Upper lobe of left lung (tissue), 4 donors: ENCODE measurements around the gene GOSR2.

ENCODE experiments used
- POLR2A ChIP-seq, 4 donors: fragments of 450-650 bp; IDR thresholded peaks; one replicate each; pipeline ENCODE4 v1.5.1; 2016 to 2017; ENCODE audit warnings: antibody characterized with exemption in 4 of 4, mild to moderate bottlenecking in 2 of 4
- POLR2AphosphoS5 ChIP-seq, 2 donors: sonication (generic); formaldehyde crosslinking; IDR thresholded peaks; one replicate each; pipeline ENCODE4 v1.5.1; 2017; ENCODE audit warnings: antibody characterized with exemption in 2 of 2

DNA sequence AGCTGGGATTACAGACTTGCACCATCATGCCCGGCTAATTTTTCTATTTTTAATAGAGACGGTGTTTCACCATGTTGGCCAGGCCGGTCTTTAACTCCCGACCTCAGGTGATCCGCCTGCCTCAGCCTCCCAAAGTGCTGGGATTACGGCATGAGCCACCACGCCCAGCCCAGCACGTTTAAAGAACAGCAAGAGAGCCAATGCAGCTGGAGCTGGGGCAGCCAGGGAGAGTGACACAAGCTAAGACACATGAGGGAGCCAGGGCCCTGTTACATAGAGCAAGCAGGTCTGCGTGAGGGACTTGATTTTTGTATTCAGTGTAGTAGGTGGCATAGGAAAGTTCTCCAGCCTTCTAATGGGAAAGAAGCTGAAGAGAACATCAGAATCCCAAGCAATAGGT is 21.7 kb upstream of the GOSR2 start:
- TF ChIP-seq POLR2A (IDR thresholded peaks at IDR 0.05) (no peak), POLR2AphosphoS5 (IDR thresholded peaks at IDR 0.05) (no peak)
